GM19438 (cell line): ENCODE results near the gene OPRL1.
"Not testable (repeated sequence)": the region's sequence is repeated elsewhere in the genome, so short reads cannot be mapped to it uniquely, and the experiment has no call there.

Source experiments
- ATAC-seq: cut with Tn5 transposase; IDR thresholded peaks from one replicate; pipeline ENCODE4 v1.9.1; 2021; ENCODE audit warnings: low read depth; ENCODE audit not compliant: unreplicated experiment

Gene OPRL1

DNA sequence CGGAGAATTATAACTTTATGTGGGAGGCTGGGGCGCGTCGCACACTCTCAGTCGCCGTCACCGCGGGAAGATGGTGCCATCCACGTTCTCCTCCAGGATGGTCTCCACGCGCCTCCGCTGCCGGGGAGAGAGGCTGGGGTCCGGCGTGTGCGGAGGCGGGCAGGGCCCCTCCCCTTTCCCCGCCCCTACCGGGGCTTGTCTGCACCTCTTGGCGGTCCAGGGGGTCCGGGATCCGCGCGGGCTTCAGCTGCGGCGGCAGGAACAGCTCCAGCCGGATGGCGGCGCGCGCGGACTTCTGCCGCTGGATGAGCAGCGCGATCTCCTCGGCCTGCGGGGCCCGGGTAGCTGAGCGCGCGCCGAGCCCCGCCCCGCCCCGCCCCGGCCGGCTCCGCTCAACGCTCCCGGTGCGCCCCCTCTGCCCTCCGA is 3.5 kb downstream of the OPRL1 start:
- ATAC-seq = no peak

DNA sequence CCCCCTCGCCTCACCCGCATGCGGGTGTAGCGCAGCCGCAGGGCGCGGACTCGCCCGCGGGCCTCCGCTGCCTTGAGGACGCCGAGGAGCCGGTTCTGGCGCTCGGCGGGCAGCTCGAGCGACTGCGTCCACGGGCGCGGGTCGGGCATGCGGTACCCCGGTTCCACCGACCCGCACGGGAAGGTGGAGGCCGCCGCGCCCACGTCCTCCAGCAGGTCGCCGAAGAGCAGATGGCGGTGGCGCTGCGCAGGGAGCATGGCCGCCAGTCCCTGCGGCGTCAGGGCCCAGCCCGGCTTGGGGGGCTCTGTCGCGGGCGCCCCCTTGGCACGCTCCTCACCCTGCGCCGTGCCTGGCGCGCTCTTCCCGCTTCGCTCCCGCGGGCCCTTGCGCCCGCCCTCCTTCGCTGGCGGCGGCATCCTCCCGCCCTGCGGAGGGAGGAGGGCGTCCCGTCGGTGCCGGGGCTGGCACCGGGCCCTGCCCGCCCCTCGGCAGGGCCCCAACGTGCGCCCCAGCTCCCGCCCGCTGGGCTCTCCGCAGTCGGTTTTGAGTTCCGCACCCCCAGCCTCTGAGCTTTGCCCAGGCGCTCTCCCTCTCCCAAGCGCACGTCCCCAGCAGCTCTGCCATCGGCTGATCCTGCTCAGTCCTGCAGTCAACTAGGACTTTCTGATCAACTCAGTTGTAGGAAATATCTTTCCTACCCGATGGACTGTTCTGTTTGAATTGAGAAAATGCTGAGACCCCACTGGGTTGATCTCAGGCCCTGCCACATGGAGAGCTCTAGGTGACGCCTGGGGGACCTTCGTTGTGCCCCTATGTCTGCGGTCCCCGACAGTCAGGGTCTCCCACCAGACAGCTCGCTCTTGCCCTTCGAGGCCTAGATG is 4.2 kb downstream of the OPRL1 start, which contains the start of gene LKAAEAR1:
LKAAEAR1 (minus strand) TSS at position 595 of the 881 bp plus-strand sequence; CDS start at position 416, 179 bp downstream.
- no peak for ATAC-seq

DNA sequence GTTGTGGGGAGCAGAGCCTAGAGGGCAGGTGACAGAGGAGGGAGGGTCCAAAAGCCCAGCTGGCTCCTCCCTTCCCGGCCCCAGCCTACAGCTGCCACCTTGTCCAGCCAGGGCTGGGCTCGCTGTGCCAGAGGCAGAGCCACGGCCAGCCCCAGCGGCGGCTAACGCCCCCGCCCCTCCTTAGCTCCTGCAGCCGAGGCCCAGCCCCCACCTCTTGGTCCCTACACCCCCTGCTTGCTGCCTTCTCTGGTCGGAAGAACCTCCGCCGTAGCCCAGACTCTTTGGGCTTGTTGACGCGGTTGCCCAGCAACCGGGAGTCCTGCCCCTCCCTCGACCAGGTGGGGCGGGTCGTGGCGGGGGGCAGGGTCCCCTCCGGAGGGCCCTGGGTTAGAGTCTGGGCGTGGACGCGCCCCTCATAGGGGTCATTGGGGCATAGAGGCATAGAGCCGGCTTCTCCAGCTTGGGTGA is 4.8 kb downstream of the OPRL1 start:
- ATAC-seq = no peak

DNA sequence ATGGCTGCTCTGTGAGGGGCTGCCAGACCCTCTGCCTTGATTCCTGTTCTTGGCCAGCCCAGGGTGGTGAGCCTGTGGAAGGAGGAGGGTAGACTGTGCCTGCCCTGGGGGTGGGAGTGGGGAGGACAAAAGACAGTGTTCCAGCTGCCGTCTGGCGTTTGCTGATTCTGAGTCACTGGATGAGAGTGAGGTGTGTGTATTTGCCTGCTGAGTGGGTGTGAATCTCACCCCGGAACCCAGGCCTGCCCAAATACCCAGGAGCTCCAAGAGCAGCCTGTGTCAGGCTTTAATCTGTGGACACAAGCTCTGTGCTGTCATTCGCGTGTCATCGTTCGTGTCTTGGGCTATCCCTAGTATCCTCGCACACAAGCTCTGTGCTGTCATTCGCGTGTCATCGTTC is 6.9 kb downstream of the OPRL1 start:
- no peak for ATAC-seq

DNA sequence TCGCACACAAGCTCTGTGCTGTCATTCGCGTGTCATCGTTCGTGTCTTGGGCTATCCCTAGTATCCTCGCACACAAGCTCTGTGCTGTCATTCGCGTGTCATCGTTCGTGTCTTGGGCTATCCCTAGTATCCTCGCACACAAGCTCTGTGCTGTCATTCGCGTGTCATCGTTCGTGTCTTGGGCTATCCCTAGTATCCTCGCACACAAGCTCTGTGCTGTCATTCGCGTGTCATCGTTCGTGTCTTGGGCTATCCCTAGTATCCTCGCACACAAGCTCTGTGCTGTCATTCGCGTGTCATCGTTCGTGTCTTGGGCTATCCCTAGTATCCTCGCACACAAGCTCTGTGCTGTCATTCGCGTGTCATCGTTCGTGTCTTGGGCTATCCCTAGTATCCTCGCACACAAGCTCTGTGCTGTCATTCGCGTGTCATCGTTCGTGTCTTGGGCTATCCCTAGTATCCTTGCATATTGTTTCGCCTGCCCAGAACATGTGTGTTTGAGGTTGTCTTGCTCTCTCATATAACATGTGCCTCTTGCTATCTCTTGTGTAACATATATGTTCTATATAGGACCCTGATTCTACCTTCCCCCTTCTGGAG is 7.4 kb downstream of the OPRL1 start:
- not testable (repeated sequence) for ATAC-seq

DNA sequence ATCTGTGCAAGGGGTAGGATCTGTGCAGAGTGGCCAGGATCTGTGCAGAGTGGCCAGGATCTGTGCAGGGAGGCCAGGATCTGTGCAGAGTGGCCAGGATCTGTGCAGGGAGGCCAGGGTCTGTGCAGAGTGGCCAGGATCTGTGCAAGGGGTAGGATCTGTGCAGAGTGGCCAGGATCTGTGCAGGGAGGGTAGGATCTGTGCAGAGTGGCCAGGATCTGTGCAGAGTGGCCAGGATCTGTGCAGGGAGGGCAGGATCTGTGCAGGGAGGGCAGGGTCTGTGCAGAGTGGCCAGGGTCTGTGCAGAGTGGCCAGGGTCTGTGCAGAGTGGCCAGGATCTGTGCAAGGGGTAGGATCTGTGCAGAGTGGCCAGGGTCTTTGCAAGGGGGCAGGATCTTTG is 8.7 kb downstream of the OPRL1 start:
- not testable (repeated sequence) for ATAC-seq

DNA sequence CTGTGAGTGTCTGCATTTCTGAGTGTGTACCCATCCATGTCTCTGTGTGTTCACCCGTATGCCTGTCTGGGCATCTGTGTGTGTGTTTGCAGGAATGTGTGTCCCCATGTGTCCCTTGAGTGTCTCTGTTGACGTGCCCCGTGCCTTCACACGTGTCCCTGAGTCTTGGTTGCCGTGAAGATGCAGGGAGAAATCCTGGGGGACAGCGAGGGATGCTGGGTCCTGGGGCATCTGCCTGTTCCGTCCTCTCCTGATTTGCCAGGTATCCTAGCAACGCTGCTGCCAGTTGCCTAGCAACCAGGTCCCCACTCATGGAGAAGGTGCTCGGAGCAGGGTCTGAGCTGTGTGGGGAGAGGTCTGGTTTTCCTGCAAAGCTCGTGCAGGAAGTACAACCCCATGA is 10.3 kb downstream of the OPRL1 start:
- ATAC-seq = no peak

DNA sequence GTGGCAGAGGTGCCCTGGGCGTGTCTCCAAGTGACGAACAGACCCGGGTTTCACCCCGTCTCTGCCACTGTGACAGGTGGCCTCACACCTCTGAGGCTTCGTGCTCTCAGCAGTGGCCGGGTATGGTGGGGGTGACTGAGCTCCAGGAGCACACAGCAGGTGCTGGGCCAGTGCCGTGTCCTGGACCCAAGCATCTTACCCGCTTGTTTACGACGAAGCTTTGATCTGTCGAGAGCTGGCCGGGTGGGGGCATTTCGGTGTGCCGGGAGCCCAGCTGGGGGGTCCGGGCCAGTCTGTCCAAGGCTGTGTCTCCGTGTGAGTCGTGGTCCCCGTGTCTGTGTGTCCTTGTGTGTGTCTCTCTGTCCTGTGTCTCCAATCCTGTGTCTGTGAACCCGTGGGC is 11.5 kb downstream of the OPRL1 start:
- no peak for ATAC-seq

DNA sequence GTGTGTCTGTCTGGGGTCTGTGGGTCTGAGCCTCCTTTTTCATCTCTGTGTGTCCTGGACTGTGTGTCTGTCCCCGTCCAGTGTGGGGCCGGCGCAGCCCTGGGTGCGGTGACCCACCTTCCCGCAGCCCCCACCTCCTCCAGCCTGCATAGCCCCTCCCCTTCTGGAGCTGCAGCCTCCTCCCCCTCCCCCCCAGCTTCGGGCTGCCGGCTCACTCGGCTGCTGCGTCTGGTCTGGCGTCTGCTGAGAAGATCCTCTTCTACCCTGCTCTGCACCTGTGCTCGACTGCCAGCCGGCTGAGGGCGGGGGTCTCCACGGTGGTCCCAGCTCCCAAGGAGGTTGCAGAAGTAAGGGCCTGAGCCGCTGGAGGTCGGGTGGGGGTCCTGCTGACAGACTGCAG is 11.9 kb downstream of the OPRL1 start:
- no peak for ATAC-seq

DNA sequence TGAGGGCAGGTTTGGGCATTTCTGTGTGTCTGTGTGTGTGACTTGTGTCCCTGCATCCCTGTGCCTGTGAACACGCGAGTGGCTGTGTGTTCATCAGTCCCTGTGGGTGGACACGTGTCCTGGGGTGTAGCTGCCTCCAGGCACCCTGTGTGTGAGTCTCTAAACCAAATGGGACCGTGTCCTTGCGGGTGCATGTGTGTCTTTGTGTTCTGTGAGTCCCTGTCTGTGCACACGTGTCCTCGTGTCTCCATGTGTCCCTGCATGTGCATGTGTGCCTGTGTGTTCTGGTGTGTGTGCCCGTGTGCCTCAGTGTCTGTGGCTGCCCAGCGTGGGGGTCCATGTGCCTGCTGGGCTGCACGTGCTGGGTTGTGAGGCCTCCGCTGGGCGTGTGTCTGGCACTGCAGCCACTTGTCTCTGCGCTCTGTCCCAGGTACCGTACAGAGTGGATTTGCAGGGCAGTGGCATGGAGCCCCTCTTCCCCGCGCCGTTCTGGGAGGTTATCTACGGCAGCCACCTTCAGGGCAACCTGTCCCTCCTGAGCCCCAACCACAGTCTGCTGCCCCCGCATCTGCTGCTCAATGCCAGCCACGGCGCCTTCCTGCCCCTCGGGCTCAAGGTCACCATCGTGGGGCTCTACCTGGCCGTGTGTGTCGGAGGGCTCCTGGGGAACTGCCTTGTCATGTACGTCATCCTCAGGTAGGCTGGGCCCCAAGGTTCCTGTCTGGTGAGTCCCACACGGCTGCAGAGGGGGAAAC is 12.6 kb downstream of the OPRL1 start:
- no peak for ATAC-seq

DNA sequence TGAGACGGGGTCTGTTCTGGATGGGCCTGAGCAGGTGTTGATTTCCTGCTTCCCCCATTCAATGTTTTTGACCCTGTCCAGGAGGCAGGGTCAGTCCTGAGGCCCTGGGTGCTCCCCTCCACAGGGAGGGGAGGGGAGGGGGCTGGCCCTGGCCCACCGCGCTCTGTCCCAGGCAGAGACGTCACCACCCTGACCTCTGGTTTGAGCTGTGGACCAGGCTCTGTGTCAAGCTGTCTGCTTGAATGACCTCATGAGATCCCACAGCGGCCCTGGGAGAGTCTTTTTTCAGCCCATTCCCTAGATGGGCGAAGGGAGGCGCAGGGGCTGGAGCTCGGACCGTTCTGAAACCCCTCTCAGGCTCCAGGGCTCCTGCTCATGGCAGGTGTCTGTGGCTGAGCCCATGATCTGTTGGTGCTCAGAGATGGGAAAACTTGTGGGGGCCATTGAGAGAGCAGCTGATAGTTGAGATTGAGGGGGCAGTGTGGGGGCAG is 13.2 kb downstream of the OPRL1 start:
- no peak for ATAC-seq

DNA sequence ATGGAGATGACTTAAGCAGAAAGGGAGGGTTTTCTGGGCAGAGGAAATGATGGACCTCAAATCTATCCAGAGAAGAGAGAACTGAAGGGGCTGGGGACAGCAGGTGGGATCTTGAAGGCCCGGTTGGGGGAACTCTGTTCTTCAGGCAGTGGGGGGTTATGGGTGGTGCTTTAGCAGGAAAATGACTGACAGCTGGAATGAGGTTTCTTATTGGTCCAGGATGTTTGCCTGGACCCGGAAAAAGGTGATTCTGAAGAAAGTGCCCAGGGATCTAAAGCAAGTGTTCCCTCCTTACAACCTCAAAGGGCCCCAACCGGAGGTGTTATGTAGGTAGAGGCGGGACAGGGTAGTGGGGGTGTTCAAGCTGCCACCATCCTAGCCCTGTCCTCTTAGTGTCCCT is 15.6 kb downstream of the OPRL1 start:
- ATAC-seq = no peak

DNA sequence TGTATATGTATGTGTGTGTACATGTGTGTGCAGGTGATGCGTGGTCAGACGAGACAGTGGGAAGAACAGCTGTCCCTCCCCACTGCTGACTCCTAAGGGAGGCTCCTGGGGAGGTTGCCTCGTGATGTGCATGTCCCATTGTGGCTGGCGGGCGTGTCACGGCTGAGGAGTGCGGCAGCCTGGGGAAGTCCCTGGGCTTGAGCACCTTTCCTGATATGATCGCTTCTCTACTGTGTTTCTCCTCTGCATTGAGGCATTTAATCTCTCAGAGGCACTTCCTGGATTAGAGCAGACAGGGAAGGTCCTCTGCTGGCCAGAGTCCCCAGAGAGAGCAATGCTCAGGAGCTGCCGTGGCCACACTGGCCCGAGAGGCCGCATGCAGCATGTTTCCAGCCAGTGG is 16.0 kb downstream of the OPRL1 start:
- ATAC-seq = no peak

DNA sequence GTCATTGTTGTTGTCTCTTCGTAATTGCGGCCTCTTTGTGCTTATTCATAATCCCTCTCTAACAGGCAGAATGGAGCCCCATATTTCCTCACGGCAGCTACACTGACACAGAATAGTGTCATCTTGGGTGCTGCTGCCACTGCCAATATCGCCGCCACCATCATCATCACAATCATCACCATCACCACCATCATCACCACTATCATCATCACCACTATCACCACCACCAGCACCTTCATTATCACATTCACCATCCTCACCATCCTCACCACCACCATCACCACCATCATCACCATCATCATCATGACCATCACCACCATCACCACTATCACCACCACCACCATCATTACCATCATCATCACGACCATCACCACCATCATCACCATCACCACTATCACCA is 16.7 kb downstream of the OPRL1 start:
- no peak for ATAC-seq

DNA sequence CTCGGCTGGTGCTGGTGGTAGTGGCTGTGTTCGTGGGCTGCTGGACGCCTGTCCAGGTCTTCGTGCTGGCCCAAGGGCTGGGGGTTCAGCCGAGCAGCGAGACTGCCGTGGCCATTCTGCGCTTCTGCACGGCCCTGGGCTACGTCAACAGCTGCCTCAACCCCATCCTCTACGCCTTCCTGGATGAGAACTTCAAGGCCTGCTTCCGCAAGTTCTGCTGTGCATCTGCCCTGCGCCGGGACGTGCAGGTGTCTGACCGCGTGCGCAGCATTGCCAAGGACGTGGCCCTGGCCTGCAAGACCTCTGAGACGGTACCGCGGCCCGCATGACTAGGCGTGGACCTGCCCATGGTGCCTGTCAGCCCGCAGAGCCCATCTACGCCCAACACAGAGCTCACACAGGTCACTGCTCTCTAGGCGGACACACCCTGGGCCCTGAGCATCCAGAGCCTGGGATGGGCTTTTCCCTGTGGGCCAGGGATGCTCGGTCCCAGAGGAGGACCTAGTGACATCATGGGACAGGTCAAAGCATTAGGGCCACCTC is 18.7 kb downstream of the OPRL1 start:
- no peak for ATAC-seq

DNA sequence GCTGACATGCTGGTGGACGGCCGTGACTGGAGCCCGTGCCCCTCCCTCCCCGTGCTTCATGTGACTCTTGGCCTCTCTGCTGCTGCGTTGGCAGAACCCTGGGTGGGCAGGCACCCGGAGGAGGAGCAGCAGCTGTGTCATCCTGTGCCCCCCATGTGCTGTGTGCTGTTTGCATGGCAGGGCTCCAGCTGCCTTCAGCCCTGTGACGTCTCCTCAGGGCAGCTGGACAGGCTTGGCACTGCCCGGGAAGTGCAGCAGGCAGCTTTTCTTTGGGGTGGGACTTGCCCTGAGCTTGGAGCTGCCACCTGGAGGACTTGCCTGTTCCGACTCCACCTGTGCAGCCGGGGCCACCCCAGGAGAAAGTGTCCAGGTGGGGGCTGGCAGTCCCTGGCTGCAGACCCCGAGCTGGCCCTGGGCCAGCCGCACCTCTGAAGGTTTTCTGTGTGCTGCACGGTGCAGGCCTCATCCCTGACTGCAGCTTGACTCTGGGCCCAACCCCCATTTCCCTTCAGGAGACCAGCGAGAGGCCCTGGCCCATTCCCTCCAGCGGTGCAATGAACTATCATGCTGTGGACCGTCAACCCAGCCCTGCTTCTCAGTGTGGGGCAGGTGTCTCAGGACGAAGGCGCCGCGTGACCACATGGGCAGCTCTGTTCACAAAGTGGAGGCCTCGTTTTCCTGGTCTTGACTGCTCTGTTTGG is 19.4 kb downstream of the OPRL1 start:
- ATAC-seq = no peak

DNA sequence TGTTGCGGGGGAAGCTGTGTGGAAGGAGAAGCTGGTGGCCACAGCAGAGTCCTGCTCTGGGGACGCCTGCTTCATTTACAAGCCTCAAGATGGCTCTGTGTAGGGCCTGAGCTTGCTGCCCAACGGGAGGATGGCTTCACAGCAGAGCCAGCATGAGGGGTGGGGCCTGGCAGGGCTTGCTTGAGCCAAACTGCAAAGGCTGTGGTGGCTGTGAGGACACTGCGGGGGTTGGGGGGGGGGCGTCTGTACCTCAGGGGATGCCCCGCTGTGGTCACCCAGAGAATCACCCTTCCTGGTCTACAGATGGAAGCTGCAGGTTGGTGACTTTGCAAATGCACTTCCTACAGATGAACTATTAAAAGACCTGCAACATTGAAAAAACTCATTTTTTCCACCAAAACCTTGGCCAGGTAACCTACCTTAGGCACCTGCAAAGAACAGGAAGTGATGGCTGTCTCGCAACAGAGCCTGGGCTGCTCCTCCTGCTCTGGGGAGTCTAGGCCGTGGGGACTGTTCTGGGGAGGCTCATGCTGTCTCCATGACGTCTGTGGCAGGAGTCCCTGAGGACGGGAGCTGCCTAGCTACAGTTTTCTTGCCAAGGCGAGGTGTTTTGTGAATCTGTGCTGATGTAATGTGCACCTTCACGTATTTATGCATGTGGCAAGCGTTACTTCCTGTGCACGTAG is 20.1 kb downstream of the OPRL1 start:
- ATAC-seq = no peak

DNA sequence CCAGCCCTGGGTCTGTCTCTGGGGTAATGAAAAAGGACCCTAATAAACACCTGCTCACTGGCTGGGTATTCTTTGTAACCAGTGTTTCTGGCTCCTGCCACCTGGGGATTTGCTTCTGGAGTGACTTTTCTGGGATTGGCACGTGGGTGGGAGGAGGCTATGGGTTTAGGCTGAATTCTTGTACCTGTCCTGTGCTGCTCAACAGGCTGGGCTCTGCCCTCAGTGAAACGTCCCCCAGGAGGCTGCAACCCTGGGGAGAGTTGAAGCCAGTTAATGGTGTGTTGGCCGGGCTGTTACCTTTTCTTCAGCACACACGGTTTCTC is 20.6 kb downstream of the OPRL1 start:
- no peak for ATAC-seq

DNA sequence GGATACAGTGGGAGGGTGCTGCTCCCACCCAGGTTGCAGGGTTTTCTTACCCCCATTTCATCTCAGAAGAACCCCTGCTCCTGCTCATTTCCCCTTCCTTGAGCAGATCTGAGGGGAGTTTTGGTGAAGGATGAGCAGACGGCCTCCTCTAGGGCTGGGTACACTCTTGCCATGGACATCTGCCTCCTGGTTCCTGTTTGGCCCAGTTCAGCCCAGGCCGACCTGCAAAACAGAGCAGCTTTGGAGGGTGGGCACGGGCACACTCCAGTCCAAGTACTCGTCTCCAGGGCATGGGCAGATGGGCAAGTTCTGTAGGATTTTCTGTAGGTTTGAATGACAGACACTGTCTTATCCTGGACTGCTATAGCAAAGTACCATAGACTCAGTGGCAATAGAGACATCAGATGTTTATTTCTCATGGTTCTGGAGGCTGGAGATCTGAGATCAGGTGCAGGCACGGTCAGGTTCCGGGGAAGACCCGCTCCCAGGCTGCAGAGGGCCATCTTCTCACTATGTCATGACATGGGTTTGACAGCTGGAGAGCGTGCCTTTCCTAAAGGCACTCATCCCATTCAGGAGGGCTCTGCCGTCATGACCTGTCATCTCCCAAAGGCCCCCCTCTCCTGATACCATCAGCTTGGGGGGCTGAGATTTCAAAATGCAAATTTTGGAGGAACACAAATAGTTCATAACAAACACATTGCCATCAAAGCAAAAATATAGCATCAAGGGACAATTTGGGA is 21.2 kb downstream of the OPRL1 start:
- ATAC-seq = no peak
